PC-3 (cell line): ENCODE results near the gene FAU.

Experiments
- CTCF ChIP-seq: fragments of 300-600 bp; sonication (generic); conservative IDR thresholded peaks from 2 replicates; pipeline ENCODE4 v1.5.1; 2017; ENCODE audit warnings: antibody characterized with exemption, low read depth, mild to moderate bottlenecking, low read length
- EZH2 ChIP-seq: fragments of 300-600 bp; sonication (generic); IDR thresholded peaks from one replicate; pipeline ENCODE4 v1.6.1; 2017; ENCODE audit warnings: antibody characterized with exemption, mild to moderate bottlenecking, low read length; ENCODE audit not compliant: unreplicated experiment
- EZH2phosphoT487 ChIP-seq: fragments of 300-600 bp; sonication (generic); IDR thresholded peaks from 2 replicates; pipeline ENCODE4 v1.6.1; 2018; ENCODE audit warnings: mild to moderate bottlenecking, antibody characterized with exemption, low read length, borderline replicate concordance

- TF ChIP-seq CTCF = no peak
- no peak for TF ChIP-seq EZH2
- TF ChIP-seq EZH2phosphoT487 = no peak
These were observed 43.1 kb downstream of the FAU start for GRCh38 chr11:65078786-65079342.
